Kidney (tissue), 14 donors: ENCODE measurements around the gene EVC2. TPM values are rescaled to one million over a fixed set of nuclear protein-coding genes. Genes with fewer than 3 reads are reported as not detected.
A peak's percentile ranks its signal among the peaks of the same experiment; 100 is the strongest.

ENCODE experiments used
- DNase-seq, 5 donors: peaks; one replicate each; pipeline ENCODE4 v3.0.0-alpha.2; 2013 to 2020
- FAIRE-seq: peaks from 2 replicates; lab custom pipeline; 2012; peaks lifted over from hg19 to GRCh38; lab: Jason Lieb, UNC
- H3K27ac ChIP-seq, 2 donors: one replicate each; pipeline ENCODE4 v1.7.0; 2013; ENCODE audit warnings: low read depth in 2 of 2, low read length in 2 of 2, inconsistent platforms in 1 of 2
- H3K27me3 ChIP-seq: one replicate; pipeline ENCODE4 v1.7.1; 2013; ENCODE audit warnings: low read length, inconsistent platforms; ENCODE audit not compliant: control insufficient read depth, insufficient read depth
- H3K36me3 ChIP-seq, 3 donors: one replicate each; pipeline versions ENCODE4 v1.7.0 to v1.7.1; 2013; ENCODE audit warnings: low read length in 3 of 3, control low read depth in 1 of 3, inconsistent platforms in 1 of 3; ENCODE audit not compliant: insufficient read depth in 3 of 3, control insufficient read depth in 2 of 3
- H3K4me1 ChIP-seq, 3 donors: one replicate each; pipeline versions ENCODE4 v1.7.0 to v1.7.1; 2013; ENCODE audit warnings: low read length in 3 of 3, inconsistent platforms in 1 of 3, low read depth in 1 of 3; ENCODE audit not compliant: control insufficient read depth in 2 of 3, insufficient read depth in 2 of 3
- H3K4me3 ChIP-seq, 3 donors: one replicate each; pipeline versions ENCODE4 v1.7.0 to v1.8.1; 2013; ENCODE audit warnings: low read length in 3 of 3, control low read depth in 1 of 3, inconsistent platforms in 1 of 3
- H3K9ac ChIP-seq, 3 donors: one replicate each; pipeline versions ENCODE4 v1.7.0 to v1.7.1; 2013; ENCODE audit warnings: low read length in 3 of 3, control low read depth in 1 of 3, inconsistent platforms in 1 of 3
- H3K9me3 ChIP-seq, 3 donors: one replicate each; pipeline versions ENCODE4 v1.7.0 to v1.7.1; 2013; ENCODE audit warnings: low read length in 3 of 3, control low read depth in 1 of 3, inconsistent platforms in 1 of 3; ENCODE audit not compliant: control insufficient read depth in 2 of 3, insufficient read depth in 1 of 3
- CTCF ChIP-seq: IDR thresholded peaks from 3 replicates; pipeline ENCODE4 v1.5.1; 2012; ENCODE audit warnings: mild to moderate bottlenecking, moderate library complexity, borderline replicate concordance; ENCODE audit not compliant: insufficient read depth; ENCODE audit errors: extremely low read depth
- intact Hi-C: fragments of 100-400 bp; cut with DNase I; formaldehyde crosslinking; loops from one replicate; pipeline ENCODE4 v1.11.1; 2022
- polyA plus RNA-seq: library from polyadenylated mRNA; stranded (reverse); fragments of 350-450 nt; fragmentation: Illumina TruSeq; extraction: RNeasy Lipid Tissue Mini Kit (QIAGEN cat#74804); gene quantifications from one replicate; pipeline ENCODE4 v1.2.3, GENCODE V29; 2014; ENCODE audit warnings: low read depth, low replicate concordance; ENCODE audit not compliant: insufficient read depth
- total RNA-seq: library from RNA; stranded (reverse); fragmentation: NEBNext Ultra II Directional; extraction: Animal tissue kit (Norgen Biotek cat#: 25700); gene quantifications from one replicate; pipeline ENCODE4 v1.2.1, GENCODE V29; 2021
- donor health status: control.
- donor health status: control.
- donor health status: control.
- donor health status: control.
- donor health status: control.
- donor health status: DM: yes; HTN: yes; CAD: no.
- donor health status: Normal renal cell carcinoma (clear cell type).

The EVC2 gene
- total and polyA plus RNA-seq, 2 donors from 2014 or later, result 1.6 to 8.7 TPM

GRCh38 chr4:5754529-5754881 is 46.1 kb upstream of the EVC2 start:
- no peaks in the 10 kb centered on the region for H3K27me3 ChIP-seq
- H3K4me3 ChIP-seq, result no peak overlapping the region
- H3K9me3 ChIP-seq, result no peaks in the 10 kb centered on the region
- FAIRE-seq, result no peak
- H3K36me3 ChIP-seq, result peaks cover 12 to 60% (median 23%) of the 10 kb centered on the region in 3 donors
- no peak for TF ChIP-seq CTCF
- DNase-seq, result no peak
- intact Hi-C loops, result no loop called here
- H3K4me1 ChIP-seq, result peaks cover 0 to 24% (median 22%) of the 10 kb centered on the region in 3 donors
- H3K9ac ChIP-seq, result peak overlapping the region in 1 of 3 donors; percentile 47
- H3K27ac ChIP-seq, result peak overlapping the region; percentile 74 to 90

- FAIRE-seq, result no peak
- H3K9ac ChIP-seq, result peak overlapping the region in 1 of 3 donors; percentile 47
- intact Hi-C loops, result no loop called here
- TF ChIP-seq CTCF, result no peak
- no peaks in the 10 kb centered on the region for H3K27me3 ChIP-seq
- H3K4me1 ChIP-seq, result peaks cover 0 to 24% (median 22%) of the 10 kb centered on the region in 3 donors
- H3K9me3 ChIP-seq, result no peaks in the 10 kb centered on the region
- H3K27ac ChIP-seq, result peak overlapping the region; percentile 74 to 90
- peak in 2 of 5 donors; percentile 33 to 94 for DNase-seq
- H3K36me3 ChIP-seq, result peaks cover 12 to 65% (median 24%) of the 10 kb centered on the region in 3 donors
- H3K4me3 ChIP-seq, result no peak overlapping the region
These were observed 45.6 kb upstream of the EVC2 start for GRCh38 chr4:5753766-5754528.

GRCh38 chr4:5753366-5753765 is 45.0 kb upstream of the EVC2 start:
- TF ChIP-seq CTCF, result no peak
- no peak overlapping the region for H3K4me3 ChIP-seq
- intact Hi-C loops, result no loop called here
- peak in 1 of 5 donors; percentile 75 for DNase-seq
- H3K4me1 ChIP-seq, result peaks cover 0 to 24% (median 22%) of the 10 kb centered on the region in 3 donors
- peaks cover 12 to 65% (median 24%) of the 10 kb centered on the region in 3 donors for H3K36me3 ChIP-seq
- no peaks in the 10 kb centered on the region for H3K9me3 ChIP-seq
- no peak overlapping the region for H3K9ac ChIP-seq
- no peaks in the 10 kb centered on the region for H3K27me3 ChIP-seq
- peak overlapping the region; percentile 66 to 90 for H3K27ac ChIP-seq
- no peak for FAIRE-seq
